ENCODE measurements around the gene EXOG.

EXOG gene

DNA sequence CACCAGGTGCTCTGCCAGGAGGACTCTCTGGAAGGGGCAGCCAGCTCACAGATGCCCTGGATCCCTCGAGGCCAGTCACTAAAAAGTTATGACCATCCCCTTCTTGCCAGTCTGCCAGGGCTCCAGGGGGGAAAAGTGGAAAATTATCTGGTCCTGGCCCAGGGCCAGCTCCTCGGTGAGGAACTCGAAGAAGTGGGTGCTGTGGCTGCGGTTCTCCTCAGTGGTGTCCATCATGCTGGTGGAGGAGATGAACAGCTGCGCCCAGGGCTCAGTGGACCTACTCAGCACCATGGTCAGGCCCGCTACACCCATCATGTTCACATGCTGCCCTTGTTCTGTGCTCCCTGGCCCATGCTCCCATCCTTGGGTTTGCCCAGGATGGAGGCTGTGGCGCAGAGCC lies 19.2 kb downstream of the EXOG start:
- no peak for DNase-seq

DNA sequence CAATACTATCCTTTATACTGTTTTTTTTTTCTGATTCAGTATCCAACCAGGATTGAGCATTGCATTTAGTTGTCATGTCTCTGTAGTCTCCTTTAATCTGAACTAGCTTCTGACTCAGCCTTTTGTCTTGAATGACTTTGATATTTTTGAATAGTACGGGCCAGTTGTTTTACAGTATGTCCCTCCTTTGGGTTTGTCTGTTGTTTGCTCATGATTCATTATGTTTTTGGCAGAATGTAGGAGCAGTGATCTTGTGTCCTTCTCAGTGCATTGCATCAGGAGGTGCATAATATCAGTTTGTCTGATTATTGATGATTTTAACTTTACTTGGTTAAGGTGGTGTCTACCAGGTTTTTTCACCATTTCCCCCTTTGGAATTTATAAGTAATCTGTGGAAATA lies 20.5 kb downstream of the EXOG start:
- DNase-seq: no peak

DNA sequence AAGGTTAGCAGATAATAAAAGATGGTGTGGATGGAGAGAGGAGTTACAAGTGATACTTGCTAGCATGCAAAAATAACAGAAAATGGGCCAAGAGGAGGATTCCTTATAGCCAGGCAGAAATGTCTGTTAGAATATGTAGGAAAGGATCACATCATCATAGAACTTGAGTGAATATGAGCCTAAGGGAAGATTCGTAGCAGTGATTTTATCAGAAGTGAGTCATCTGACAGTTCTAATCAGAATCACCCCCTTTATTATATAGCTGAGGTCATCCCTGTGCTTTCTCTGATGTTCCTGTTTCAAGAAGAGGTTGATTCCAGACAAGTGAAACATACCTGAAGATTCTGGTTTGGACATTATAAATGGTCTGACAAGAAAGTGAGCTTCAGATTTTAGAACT lies 22.9 kb downstream of the EXOG start:
- DNase-seq: no peak

DNA sequence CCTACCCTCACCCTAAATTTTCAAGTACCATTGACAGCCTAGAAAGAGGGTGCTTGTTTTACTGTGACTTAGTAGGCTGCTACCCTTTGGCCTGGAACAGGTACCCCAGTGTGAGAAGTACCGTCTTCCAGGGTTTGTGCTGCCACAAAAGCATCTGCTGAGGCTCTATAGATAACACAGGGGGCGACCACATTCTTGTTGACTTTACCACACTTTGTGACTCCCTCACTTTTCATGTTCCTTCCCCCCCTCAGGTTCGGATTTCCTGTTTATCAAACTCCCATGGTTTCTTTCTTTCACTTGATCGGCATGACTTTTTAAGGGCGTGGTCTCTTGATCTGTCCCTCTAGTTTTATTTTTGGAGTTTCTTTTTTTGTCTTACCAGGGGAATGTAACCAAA lies 23.5 kb downstream of the EXOG start:
- no peak for DNase-seq

DNA sequence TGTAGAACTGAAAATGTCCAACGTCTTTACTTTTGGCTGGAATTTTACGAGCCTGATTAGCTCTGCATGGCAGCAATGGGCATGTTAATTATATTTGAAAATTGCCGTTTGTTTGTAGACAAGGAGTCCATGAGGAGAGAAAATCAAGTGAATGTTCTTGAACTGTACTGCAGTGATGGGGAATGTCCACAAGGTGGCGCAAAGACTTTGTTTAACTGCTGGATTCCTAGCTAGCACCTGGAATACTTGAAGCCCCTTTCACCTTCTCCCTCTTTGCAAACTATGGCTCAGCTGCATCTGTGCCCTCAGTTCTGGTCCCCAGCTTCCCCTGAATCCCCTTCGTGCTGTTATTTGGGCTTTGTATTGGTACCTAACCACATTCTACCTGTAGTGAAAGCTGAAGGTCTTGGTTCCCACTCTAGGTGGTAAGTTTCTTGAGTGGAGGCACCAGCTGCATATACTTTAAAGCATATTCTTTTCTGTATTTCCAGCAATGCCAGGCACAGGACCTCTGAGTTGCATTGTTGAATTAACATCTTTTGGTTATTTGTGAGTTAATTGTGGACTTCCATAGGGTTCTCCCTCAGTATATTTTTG lies 25.3 kb downstream of the EXOG start:
- DNase-seq: peak; percentile 83

DNA sequence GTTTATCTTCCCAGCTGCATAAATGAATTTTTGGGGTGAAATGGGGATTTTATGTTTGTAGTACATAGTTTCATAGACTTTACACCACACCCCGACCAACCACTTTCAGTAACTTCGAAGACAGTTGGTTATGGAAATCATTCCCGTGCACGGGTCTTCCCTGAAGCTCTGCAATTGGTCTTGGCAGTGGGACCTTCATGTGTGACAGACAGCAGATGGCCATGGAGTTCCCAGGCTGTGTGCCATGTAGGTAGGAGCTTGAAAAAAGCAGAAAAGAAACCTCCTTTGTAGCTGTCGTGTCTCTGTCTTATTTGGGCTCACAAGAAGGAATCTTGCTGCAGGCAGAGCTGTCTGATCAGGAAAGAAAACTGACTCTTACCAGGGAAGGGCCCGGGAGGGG lies 25.9 kb downstream of the EXOG start:
- DNase-seq: no peak

DNA sequence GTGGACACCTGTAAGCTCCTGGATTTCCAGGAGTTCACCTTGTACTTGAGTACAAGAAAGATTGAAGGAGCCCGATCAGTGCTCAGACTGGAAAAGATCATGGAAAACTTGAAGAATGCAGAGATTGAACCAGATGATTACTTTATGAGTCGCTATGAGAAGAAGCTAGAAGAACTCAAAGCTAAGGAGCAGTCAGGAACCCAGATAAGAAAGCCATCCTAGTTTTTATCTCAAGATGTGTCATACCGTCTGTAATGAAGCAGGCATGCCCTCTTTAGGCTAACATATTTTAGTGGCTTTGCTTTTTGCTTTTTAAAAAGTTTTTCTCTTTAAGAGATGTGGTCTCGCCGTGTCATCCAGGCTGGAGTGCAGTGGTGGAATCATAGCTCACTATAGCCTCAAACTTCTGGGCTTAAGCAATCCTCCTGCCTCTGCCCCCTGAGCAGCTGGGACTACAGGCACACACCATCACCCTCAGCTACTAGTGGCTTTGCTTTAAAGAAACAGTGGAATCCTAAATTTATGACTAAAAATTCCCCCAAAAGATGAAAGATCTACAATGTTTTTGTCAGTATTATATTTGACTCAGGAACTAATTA lies 28.1 kb downstream of the EXOG start:
- DNase-seq: no peak

DNA sequence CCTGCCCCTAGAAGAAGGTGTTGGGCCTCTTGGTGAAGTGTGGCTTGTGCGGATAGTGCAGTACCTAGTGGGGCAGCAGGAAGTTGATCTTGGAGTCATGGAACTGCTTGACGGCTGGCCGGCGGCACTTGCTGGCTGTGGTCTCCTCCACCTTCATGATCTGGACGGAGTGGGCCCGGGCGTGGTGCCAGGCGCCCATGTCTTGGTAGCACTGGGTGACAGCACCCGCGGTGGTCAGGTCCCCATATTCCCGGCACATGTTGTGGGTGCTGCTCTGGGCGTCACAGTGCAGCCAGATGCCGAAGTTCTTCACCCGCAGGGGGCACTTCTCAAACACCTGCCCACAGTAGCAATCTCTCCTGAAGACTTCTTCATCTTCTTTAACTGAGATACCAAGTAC lies 30.7 kb downstream of the EXOG start:
- no peak for DNase-seq

DNA sequence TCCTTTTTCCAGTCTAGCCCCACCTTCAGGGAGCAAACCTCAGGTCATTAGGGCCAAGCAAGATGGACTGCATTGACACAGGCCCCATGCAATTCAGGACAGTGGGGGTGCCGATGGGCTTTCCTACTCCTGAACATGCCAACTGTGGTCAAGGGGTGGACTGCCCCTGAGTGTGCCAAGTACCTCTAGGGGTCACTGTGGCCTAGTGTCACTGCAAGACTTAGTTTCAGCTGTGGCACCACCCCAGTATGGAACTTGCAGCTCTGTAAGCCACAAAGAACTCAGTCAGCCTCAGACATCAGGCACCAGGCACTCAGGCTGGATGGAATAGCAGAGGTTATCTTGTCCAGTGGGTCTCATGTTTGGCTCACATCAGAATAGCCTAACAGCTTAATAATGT lies 32.3 kb downstream of the EXOG start:
- no peak for DNase-seq

DNA sequence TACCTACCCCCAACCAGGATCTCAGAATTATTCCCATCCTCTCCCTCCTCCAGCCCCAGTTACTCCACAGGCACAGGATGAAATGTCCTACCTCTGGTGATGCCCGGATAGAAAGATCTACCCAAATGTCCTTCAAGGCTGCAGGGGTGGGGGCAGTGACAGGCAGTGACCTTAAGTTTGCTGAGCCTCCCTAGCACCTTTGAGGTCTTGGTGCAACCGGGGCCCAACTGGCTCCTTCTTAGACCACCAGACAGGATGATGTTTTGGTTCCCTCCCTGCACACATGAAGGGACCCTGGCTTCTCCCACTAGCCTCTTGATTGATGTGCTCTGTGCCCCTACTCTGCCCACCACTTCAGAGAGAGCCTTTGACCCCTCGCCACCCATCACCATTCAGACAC lies 36.4 kb downstream of the EXOG start:
- peak; percentile 54 for DNase-seq

DNA sequence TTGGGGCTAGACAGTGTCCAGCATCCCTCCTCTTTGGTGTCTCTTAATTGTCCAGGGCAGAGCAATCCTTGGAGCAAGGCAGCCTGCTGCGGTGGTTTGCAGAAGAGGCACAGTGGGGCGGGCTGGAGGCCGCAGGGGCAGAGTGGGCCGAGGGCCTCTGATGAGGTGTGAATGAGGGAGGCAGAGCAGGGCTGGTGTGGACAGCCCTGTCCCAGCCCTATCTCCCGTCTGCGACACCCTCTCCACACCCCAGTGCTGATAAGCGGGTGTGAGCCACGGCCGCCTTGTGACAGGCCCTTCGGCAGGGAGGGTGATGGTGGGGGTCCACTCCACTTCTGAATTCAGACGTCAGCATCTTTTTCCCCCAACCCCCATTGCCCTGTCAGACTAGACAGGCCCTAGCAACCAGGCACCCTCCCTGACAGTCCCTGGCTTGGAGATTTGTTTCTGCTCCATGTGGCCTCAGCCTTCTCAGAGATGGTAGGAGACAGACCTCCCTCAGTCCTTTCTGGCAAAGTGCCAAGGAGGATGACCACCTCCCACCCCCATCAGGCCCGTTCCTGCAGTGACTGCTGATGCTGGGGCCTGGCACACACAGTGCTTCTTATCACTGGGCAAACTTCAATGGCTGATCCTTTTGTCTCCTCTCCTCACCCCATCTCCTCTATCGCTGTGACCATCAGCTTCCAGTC lies 37.3 kb downstream of the EXOG start:
- peak; percentile 55 for DNase-seq

DNA sequence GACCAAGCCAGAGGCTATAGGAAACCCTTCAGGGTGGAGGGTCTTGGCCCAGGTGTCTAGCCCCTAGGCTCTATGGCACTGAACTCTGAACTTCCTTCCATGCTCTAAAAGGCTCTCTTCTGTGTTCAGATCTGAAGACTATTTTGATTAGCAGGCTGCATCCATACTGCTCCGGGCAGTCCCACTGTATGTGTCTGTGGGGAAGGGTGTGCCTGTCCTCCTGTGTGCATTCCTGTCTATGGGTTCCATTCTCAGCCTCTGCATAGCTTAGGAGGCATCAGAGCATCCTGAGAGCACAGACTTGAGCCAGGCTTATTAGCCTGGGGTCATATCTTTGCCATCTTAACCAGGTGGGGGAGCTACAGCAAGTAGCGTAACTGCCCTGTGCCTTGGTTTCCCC lies 38.0 kb downstream of the EXOG start:
- no peak for DNase-seq

DNA sequence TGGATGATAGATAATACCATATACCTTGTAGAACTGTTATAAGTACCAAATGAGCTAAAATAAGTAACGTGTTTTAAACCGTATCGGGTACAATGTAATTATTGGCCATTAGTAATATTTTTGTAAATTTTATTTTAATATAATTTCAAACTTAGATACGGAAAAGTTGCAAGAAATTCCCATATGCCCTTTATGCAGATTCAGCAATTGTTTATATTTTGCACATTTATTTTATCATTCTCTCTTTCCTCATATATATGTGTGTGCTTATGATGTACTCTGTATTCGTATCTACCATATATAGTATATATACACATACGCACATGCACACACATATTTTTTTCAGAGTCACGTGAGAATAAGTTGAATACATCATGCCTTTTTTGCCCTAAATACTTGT lies 38.5 kb downstream of the EXOG start:
- no peak for DNase-seq

DNA sequence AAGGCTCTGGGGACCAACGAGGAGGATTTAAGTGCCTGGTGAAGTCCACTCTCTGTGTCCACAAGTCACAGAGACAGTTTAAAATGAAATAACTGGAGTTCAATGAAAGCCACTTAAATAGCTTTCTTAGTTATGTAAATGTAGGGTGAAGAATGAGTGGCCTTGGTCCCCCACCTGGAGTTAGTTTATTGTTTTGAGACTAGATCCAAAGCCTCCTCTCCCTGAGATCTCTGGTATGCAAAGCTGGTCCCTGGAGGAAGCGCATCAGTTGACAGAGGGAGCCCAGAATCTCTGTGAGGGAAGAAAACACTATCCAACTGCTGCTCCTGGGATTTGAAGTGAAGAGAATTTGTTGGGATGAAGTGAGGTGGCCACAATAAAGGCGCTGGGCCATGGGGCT lies 40.5 kb downstream of the EXOG start:
- DNase-seq: no peak

DNA sequence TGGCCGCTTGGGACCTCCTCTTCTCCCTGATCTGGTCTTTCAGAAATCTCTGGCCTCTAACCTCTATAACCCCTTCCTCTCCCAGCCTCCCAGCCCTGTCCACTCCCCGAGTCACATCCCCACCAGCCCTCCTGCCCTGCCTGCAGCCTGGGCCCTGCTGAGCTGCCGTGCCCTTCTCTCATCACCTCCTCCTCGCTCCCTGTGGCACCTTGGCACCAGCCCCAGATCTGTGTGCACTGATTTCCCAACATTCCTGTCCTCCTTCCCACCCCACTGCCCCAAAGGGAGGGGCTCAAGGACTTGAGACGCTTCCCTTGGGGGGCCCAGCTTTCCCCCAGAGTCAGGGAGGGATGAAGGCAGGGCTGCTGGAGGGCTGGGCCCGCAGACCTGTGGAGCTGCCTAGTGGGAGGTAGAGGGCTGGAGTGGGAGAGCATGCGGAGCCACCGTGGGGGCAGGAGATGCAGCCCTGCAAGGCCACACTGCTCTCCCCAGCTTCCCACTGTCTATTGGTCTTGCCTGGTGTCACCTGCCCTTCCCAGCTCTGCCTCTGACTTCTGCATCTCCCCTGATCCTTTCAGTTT lies 42.7 kb downstream of the EXOG start:
- peak; percentile 46 for DNase-seq

DNA sequence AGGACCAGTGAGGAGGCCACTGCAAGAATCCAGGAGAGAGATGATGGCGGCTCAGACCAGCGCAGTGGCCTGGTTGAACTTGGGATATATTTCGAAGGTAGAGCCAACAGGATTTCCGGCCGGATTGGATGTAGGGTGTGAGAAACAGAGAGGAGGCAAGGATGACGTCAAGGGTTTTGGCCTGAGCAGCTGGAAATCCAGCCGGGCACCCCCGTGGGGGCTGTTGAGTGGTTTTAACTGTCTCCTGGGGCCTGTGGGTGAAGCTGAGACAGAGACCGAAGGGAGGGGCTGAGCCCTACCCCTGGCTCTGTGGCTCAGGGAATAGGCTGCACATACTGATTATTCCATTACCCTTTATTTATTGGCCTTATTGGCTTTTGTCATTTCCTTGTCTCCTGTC lies 45.7 kb downstream of the EXOG start:
- peak; percentile 34 for DNase-seq

DNA sequence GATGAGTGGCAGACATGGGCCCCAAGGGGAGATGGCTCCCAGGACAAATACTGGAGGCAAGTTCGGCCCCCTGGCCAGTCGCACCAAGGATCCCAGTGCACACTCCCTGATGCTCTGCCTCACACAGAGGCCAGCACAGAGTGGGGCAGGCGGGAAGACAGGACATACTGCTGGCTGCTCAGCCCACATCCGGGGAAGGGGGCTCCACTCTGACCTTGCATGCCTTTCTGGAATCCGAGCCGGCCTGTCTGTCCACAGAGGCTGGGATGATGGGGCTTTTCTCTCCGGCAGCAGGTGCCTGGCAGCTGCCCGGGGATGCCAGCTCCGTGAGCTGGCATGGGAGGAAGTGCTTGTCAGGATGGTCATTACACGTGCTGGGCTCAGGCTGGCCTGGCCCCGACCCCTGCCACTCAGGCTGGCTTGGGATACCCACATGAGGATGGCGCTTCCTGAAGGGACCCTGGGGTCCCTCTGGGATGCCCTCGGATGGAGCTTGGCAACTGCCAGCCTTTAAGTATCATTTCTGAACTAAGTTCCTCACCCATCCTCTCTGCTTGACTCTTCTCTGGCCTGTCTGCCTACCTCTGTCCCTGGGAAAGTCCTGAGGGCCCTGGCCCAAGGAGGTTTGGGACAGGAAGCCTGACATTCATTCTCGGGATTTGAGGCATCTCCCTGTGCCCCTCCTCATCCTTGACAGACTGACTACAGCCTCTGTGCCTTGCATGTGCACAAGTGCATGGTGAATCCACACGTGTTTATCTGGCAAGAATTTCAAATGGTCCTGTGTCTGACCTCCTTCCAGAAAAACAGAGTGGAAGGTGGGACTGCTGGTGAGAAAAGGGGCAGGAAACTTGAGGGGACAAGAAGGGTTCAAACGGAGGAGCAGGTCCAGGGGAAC lies 46.5 kb downstream of the EXOG start:
- peak; percentile 54 for DNase-seq

DNA sequence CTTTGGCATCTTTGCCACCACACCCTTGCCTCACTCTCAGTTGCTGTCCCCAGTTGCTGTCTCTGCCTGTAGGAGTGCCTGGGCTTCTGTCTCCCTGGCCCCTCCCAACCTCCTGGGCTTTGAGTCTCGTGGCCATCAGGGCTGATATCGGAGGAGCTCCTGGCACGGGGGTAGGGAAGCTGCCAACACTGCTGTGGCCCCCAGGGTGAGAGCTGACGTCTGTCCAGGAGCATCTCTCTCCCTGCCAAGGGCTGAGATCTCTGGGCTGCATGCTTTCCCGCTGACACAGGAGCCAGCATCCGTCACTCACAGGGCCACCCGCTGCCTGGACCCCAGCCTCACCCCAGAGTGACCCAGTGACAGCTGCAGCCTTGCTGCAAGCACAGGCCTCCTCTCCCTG lies 47.4 kb downstream of the EXOG start:
- DNase-seq: peak; percentile 44

DNA sequence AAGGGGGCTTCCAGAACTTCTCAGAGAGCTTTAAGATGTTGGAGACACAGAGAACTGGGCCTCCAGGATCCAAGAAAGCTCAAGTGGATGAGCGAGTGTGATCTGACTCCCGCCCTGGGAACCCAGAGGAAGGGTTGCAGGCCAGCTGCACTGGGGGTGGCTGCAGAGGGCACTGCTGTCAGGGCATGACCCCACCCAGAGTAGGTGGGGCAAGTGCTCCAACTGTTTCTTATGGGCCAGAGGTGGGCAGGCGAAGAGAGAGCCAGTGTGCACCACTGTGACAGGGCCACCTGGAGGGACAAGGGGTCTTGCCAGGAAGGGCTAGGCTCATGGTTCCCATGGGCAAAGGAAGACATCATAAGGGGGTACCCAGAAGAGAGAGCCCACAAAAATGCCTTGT lies 48.8 kb downstream of the EXOG start:
- DNase-seq: peak; percentile 41

DNA sequence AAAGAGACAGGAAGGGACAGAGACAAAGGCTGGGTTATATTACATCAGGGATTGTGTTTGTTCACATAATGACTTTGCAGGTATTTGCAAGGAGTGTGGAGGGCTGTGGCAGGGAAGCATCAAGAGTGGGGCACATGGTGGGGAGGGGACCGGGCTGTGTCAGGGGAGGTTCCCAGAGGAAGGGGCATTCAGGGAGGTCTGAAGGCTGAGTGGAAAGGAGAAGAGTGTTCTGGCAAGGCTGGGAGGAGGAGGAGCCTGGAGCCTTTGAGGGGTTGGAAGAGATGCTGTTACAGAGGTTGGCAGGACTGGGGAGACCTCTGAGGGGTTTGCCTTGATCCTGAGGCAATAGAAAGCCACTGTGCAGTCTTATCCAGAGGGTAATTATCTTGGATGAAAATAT lies 49.4 kb downstream of the EXOG start:
- DNase-seq: no peak

DNA sequence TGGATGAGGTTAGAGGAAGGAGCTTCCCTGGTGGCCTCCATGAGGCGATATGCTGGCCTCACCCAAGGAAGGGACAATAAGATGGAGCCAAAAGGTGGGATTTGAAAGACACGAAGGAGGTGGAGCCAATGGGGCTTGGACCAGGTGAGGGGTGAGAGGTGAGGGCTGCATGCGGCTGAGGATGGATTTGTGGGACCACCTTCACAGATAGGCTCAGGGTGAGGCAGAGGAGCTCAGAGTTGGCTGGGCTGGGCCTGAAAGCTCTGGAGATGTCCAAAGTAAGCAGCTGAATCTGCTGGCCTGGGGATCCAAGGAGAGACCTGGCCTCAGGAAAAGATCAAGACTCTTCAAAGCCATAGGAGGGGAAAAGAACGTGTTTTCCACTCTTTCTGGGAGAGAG lies 49.8 kb downstream of the EXOG start:
- no peak for DNase-seq

DNA sequence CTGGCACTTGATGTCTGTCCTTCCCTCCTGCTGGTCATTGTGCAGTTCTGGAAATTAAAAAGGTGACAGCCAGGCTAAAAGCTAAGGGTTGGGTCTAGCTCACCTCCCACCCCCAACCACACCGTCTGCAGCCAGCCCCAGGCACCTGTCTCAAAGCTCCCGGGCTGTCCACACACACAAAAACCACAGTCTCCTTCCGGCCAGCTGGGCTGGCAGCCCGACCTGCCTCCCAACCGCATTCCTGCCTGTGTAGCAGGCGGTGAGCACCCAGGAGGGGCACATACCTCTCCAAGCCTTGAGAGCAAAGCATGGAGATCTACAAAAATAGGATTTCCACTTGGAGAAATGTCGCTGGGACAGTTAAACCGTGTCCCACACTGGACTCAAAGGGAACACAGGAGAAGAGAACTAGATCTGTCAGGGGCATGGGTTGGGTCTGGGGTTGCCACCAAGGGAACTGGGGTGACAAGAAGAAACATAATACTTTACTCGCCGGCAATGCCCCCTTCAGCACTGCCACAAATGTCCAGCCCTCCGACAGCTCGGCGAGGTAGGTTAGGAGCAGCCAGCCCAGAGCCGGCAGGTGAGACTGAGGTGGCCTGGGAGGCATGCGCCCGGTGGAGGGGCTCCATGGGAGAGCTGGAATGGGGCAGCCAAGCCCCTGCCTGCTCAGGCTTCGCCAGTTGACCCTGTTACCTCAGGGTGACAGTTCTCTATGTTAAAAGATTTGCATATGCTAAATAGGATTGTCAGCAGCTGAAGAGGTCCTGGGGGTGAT lies 52.2 kb downstream of the EXOG start:
- no peak for DNase-seq

DNA sequence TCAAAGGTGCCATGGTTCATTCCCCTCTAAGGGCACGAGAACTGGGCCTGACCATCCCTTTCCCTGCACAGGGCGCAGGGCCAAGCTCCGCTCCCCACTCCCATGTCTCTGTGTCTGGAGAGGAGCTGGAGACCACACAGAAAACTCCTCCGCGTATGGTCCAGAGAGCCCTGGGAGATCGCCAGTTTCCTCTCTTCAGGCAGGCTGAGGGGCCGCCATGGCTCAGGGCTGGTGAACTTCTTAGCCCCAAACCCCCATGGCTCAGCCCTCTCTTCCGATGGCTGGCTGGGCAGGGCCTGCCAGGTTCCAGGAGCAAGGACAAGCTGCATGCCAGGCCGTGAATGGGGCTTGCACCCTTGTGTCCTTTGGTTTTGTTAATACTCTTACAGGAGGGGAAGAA lies 52.9 kb downstream of the EXOG start:
- DNase-seq: no peak

Measured in activated effector memory CD4-positive, alpha-beta T cell treated with anti-CD3 and anti-CD28 coated beads, Interleukin-2, amount 50 U/mL, for 16 hours (primary cell).